DMS153 treated with DMSO at 0.1 percent for 48 hours (cell line): ENCODE data around the gene OXNAD1.

Experiments
- DNase-seq: peaks from one replicate; lab custom pipeline; 2025; ENCODE audit not compliant: unreplicated experiment; lab: John Stamatoyannopoulos, UW

OXNAD1 gene

GRCh38 chr3:16273867-16274266 lies 8.9 kb downstream of the OXNAD1 start:
- DNase-seq = no peak

DNA sequence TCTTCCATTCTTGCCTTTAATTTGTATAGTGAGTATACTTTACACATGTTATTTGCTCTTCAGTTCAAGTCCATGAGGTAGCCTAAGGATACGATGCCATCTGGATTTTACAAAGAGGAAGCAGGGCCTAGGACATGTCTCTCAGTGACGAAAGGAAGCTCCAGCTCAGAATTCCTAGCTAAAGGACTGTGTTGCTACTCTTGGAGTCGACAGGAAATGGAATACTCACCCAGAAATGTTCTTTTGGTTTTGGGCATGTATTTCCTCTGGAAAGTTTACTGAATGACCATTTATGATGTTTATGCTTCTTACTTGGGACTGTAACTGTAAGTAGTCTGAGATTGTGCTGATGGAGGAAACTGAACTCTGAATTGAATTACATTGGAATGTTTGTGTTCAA lies 12.5 kb downstream of the OXNAD1 start:
- no peak for DNase-seq

GRCh38 chr3:16279010-16279801 lies 14.2 kb downstream of the OXNAD1 start:
- no peak for DNase-seq

- DNase-seq = no peak
These were observed 15.7 kb downstream of the OXNAD1 start for GRCh38 chr3:16280671-16281070.

- no peak for DNase-seq
These were observed 19.6 kb downstream of the OXNAD1 start for GRCh38 chr3:16284633-16285032.

DNA sequence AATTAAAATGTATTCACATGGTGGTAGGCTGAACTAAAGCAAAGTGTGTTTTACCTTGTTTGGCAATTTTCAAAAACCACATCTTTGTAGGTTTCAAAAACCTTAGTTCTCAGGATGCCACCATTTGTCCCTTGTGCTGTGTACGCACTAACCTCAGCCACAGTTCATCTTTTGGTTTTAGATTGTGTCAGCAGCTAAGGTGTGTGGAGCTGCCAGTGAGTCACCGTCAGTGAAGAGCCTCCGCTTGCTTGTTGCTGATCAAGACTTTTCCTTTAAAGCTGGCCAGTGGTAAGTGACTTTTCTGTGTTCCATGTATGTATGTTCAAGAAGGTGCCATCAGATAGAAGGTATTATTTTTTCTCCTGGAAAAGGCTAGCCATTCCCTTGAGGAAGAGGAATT lies 21.1 kb downstream of the OXNAD1 start:
- no peak for DNase-seq

GRCh38 chr3:16286751-16287543 lies 21.9 kb downstream of the OXNAD1 start:
- DNase-seq = no peak

DNA sequence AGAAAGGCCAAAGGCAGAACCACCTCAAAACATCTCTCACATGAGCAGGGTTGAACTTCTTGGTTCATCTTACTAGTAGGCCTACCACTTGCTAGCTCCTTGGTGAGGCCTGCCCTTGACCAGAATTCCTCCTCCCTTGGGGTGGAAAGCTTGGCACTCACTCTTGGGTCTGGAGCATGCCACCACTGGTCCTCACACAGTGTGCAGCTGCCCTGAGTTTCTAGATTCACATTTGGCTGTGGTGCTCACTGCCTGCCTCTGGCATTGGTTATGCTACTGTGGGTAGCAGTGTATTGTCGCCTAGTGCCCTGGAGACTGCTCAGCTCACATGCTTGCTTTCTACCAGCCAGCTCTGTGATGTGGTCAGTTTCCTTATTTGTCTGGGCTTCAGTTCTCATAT lies 23.7 kb downstream of the OXNAD1 start:
- DNase-seq = no peak

GRCh38 chr3:16289144-16289889 lies 24.3 kb downstream of the OXNAD1 start:
- no peak for DNase-seq

- DNase-seq = peak; percentile 6
These were observed 25.2 kb downstream of the OXNAD1 start for GRCh38 chr3:16290007-16290826.

- DNase-seq = no peak
These were observed 25.8 kb downstream of the OXNAD1 start for GRCh38 chr3:16290827-16291196.

DNA sequence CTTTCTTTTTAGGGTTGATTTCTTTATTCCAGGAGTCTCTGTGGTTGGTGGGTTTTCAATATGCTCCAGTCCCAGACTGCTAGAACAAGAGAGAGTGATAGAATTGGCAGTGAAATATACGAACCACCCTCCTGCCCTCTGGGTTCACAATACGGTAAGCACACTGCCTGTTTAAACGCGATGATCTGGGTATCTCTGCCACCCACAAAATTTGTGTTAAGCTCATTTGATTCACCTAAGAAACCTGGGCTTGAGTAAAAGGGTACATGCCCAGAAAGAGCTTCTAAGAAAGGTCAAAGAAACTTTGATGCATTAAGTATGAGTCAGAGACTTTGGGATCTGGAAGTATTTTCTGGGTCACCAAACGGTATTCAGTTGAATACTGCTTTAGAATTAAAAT lies 29.8 kb downstream of the OXNAD1 start:
- DNase-seq = no peak

DNA sequence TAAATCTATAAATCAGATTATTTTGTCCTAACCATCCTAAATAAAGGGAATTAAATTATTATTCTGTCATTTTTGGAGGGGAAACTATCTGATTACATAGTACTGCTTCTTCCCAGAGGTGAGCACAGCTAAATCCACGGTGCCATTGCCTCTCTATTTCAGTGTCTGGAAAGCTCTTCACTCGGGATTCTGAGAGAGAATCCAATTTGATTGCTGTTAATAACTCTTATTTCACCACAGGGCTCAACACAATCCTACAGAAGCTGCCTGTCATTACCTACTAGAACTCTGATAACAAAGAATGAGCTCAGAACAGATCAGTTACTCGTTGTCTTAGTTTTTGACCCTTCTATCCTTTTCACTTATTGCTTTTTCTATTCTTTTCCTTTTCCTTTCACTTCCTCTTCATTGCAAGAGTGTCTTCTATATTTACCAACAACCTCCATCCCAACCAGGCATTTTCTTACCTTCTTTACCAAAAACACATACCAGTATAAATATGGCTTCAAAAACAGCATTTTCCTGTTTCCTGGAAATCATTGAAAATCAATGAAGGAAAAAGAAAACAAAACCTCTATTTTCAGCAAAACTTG lies 30.4 kb downstream of the OXNAD1 start:
- DNase-seq = no peak

DNA sequence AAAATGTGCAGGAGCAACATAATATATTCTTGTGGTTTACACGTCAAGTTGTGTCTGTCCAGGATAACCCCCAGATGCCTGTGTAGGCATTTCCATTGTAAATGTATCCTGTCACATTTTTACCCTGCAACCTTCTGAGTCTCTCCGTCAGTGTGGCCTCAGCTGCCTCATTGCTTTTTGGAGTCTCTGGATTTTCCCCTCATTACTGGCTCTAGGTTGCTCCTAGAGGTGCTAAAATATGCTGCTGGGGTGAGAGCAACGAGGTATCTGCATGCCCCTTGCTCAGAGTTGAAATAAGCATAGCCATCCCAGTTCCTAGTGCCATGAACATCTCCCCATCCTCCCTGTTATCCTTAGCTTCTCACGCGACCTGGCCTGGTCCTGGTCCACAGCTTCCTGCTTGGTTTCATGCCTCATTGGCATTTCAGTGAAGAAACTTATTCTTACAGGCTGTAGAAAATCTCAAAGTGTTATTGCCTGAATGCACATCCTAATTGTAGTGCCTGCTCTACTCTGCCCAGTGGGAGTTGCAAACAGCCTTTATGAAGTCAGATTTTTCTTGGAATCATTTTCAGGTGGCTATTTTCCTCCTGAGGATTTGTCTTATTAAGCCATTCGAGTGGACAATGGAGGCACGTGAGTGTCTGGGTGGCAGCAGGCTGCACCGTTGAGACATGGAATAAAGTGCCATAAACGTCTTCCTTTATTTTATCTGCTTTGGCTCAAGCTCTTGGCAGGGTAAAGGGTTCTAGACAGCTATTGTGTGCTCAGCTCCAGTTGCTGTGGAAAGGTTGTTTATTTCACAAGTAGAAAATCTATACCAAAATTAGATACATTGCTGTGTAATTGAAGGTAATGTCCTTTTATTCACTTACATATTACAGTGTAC lies 33.2 kb downstream of the OXNAD1 start:
- no peak for DNase-seq

DNA sequence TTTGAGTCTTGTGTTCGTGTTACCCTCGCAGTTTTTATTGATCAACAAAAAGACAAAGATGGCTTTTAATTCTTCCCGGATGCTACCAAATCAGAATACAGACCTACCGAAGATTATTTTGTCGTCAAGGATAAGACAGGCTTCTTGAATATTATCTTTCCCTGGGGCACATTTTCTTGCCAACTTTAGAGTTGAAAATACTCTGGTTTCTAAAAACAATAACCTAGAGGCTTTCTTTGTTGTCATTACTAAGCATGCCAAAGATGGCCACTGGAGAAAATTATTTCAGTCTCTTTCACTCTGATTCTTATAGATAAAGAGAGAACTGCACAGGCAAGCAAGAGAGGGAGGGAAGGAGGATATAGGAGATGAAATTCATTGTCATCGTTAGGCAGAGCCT lies 33.9 kb downstream of the OXNAD1 start:
- DNase-seq = no peak

DNA sequence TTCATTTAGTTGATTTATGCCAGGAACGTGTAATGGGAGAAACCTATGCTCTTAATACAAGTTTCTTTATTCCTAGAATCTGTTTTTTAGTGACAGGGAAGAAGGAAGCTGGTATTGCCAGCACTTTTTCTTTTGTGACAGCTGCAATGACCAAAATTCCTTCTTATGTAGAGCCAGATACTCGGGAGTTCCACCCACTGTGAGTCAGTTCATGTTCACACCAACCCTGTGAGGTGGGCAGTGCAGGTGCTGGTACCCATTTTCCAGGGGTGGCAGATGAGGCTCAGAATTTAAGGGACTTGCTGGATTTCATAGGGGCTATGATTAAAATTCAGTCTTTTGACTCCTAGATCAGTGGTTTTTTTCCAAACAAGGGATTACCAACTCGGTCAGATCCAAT lies 34.7 kb downstream of the OXNAD1 start:
- no peak for DNase-seq

- DNase-seq = no peak
These were observed 35.3 kb downstream of the OXNAD1 start for GRCh38 chr3:16300307-16300706.

DNA sequence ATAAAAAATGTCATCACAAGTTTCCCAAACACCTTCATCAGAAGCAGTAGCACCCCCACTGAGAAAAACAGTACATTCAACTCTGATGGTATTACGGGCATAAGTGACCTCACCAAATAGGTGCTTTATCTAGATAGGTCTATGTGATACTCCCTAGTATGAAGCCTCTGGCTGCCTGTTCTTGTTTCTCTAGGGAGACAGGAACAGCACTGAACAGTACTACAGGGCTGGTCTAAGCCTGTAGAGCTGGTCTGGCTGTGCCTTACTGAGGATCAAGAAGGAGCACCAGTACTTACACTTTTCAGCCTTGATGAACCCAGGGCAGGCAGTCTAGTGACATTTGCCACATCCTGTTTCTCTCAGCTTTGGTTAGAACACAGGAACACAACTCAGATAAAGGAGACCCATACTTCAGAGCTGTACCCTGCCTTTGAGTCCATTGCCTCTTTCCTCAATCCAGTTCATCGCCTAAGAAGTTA lies 35.9 kb downstream of the OXNAD1 start:
- no peak for DNase-seq

- no peak for DNase-seq
These were observed 36.5 kb downstream of the OXNAD1 start for GRCh38 chr3:16301507-16301906.
